RPMI7951 (cell line): ENCODE measurements around the gene DYNLRB1. TPM values are rescaled to one million over a fixed set of nuclear protein-coding genes. Genes with fewer than 3 reads are reported as not detected.

Experiments used
- DNase-seq: peaks from one replicate; pipeline ENCODE4 v3.0.0-alpha.2; 2012; ENCODE audit warnings: low read depth
- total RNA-seq: library from RNA; depleted of rRNA; stranded (reverse); fragments of >200 nt; shearing (Covaris generic); gene quantifications from 2 replicates; pipeline ENCODE4 v1.2.3, GENCODE V29; 2014

The DYNLRB1 gene
- total RNA-seq, 1 experiment from 2014 or later, result 346 TPM

DNA sequence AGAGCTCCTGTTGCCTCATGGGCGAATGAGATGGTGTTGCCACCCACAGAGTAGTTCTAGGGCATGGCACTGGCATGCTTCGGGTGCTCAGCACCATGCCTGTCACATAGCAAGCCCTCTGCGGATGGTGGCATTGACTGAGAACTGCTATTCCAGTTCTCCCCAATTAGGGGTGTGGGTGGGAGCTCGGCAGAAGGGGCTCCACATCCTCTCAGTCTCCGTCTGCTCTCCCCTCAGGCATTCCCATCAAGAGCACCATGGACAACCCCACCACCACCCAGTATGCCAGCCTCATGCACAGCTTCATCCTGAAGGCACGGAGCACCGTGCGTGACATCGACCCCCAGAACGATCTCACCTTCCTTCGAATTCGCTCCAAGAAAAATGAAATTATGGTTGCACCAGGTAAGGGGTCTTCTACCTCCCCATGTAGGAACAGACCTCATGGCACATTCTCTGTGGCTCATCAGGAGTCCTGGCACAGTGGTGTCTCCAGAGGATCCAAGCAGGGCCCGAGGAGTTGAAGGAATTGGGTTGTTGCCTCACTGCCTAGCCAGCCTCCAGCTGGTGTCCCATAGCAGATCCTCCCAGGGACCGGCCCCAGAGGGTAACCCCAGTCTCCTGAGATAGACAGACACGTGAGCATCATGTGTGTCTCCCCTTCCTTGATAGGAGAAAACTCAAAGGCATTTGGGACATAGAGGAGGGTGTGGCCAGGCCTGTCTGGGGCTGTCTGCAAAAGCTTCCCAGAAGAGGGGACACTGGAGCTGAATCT lies 18.4 kb downstream of the DYNLRB1 start:
- DNase-seq, result no peak

DNA sequence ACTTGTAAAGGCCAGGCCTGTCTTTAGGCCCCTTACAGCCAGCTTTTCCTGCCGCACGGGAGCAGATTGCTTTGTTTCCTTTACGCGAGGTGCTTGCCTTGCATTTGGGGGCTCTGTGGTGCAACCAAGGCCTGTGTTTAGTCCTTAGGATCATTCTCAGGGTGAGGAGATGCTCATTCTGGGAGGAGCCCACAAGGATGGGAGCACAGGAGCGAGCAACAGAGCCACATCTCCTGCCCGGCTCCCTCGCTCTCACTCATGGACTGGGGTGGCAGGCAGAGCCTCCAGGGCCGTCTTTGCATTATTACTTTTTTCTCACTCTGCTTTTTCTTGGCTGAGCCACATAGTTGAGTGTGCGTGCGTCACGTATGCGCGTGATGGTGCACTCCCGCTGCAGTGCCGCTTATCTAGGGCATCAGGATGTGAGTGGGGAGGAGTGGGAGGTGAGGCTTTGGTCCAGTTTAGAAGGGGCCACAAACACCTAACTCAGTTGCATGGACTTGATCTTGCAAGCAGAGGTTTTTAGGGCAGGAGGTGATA lies 19.1 kb downstream of the DYNLRB1 start:
- DNase-seq, result no peak

GRCh38 chr20:34535857-34536256 lies 19.6 kb downstream of the DYNLRB1 start:
- DNase-seq, result no peak

- no peak for DNase-seq
These were observed 20.7 kb downstream of the DYNLRB1 start for GRCh38 chr20:34536798-34537394.

DNA sequence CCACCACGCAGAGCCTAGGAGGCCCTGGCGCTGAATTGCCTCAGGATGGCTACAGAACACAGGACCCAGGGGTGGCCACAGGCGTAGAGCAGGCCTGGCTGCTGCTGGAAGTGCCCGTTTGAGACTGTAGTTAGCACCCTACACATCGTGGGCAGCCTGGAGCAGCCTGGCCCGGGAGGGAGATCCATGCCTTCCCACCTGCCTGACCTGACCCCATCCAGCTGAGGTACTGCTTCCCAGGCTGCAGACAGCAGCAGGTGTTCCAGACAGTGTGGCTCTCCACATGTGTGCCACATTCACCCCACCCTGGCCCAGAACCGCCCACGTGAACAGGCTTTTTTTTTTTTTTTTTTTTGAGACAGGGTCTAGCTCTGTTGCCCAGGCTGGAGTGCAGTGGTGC lies 21.4 kb downstream of the DYNLRB1 start:
- no peak for DNase-seq

DNA sequence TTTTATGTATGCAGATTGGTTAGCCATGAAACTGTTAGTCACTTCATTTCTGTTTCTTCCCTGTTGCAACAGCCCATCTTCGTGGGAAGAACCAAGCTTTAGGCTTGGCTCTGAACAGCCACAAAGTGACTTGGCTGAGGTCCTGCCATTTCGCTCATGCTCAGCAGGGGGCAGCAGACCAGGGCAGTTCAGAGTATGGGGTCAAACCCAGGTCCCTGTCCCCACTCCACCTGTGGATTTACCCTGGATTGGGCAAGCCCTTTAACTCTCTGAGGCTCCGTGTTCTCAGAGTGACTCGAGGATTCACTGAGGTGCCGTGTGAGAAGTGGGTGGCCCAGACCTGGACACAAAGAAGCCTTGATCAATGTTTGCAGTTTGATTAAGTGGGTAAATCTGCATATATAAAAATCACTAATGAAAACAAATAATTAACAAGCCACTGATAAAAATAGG lies 22.5 kb downstream of the DYNLRB1 start:
- peak; percentile 44 for DNase-seq

GRCh38 chr20:34539756-34540155 lies 23.5 kb downstream of the DYNLRB1 start:
- no peak for DNase-seq

DNA sequence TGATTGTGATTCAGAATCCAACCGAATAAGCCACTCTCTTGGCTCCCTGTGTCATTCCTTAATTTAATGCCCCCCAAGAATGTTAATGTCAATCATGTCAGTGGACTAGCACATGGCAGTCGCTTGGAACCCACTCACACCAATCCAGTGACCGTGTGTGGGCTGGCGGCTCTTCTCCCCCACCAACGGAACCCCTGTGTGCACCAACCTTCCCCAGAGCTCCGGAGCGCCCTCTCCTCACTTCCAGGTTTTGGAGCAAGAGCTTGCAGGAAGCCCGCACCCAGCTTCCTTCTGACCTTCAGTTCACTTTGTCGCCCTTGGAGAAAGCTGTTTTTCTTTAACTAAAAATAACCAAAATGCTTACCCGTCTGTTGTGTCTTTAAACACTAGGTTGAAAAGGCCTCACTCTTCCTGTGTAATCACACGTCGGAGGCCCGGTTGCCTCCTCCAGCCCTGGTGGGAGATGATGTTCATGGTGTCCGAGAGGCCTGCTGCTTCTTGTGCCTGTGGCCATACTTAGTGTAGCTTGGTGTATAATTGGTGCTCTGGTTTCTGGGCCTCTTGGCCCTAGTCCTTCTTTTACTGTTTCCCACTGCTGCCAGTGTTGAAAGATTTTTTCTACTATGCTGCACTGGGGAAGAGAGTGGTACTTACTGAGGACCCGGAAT lies 24.5 kb downstream of the DYNLRB1 start:
- no peak for DNase-seq

GRCh38 chr20:34541264-34541901 lies 25.2 kb downstream of the DYNLRB1 start:
- DNase-seq, result no peak

DNA sequence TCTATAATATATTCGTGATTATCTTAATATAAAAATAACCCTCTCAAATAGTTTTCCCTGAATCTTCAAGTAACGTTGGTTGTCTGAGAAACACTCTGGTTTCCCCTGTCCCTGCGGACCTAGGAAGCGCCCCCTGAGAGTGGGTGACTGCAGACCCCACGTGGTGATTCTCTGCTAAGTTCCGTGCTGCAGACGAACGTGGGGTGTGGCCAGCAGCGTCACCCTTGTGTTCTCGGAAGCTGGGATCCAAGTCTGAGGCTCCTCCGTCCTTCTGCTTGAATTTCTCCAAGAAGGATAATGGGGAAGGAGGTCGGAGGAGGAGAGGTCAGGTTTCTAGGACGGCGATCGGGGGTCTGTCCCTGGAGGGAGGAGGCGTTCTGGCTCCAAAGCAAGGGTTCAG lies 25.7 kb downstream of the DYNLRB1 start:
- DNase-seq, result no peak

DNA sequence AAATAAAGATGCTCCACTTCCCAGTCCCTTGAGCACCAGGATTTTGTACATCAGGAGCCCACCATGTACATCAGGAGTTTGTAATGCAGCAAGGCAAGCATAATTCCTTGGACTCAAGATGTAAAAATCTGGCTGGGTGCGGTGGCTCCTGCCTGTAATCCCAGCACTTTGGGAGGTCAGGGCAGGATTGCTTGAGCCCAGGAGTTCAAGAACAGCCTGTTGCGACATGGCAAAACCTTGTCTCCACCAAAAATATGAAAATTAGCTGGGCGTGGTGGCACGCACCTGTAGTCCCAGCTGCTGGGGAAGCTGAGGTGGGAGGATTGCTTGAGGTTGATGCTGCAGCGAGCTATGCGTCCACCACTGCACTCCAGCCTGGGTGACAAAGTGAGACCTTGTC lies 26.2 kb downstream of the DYNLRB1 start:
- no peak for DNase-seq

GRCh38 chr20:34543463-34544056 lies 27.3 kb downstream of the DYNLRB1 start:
- DNase-seq, result no peak

DNA sequence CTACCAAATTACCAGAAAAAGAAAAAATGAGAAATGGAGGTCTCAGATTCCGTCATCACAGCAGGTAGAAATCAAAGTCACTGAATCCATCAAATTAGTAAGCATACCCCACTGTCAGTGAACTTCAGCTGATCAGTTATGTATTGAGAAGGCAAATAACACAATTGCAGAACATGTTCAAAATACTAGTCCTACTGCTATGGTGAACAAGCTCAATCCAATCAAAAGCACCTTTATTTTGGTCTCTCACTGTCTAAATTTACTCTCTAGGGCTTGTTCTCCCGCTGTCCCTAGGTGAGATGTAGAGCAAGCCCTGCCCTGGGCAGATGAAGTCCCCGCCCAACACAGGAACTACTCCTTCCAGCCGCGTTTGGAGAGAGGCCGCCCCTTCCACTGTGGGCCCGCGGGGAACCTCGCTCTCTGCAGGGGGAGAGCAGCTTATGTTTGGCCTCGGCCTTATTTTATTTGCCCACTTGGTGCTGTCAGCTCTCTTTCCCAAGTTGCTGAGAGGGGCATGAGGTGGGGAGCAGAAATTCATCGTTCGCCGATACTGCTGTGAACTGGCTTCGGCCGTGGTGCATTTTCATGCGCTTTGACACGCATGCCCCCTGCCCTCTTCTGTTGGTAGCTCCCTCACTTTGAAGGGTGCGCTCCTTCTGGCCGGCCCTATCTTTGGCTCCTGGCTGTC lies 28.0 kb downstream of the DYNLRB1 start:
- no peak for DNase-seq

GRCh38 chr20:34546751-34547181 lies 30.5 kb downstream of the DYNLRB1 start:
- DNase-seq, result no peak

- no peak for DNase-seq
These were observed 31.8 kb downstream of the DYNLRB1 start for GRCh38 chr20:34547844-34548613.

GRCh38 chr20:34549291-34549928 lies 33.2 kb downstream of the DYNLRB1 start:
- peak; percentile 31 for DNase-seq

- no peak for DNase-seq
These were observed 33.7 kb downstream of the DYNLRB1 start for GRCh38 chr20:34549929-34550305.

- DNase-seq, result no peak
These were observed 36.3 kb downstream of the DYNLRB1 start for GRCh38 chr20:34552569-34552968.

- no peak for DNase-seq
These were observed 37.2 kb downstream of the DYNLRB1 start for GRCh38 chr20:34553366-34553867.

- DNase-seq, result no peak
These were observed 41.7 kb downstream of the DYNLRB1 start for GRCh38 chr20:34557936-34558319.
